PC-9 (cell line): ENCODE data around the gene CD2AP. TPM values are rescaled to one million over a fixed set of nuclear protein-coding genes. Genes with fewer than 3 reads are reported as not detected.

ENCODE experiments used
- BruUV-seq: library from RNA; stranded (reverse); fragments of 400-500 nt; replicated peaks from 2 replicates; lab custom pipeline; 2021; lab: Mats Ljungman, UMichigan
- CTCF ChIA-PET: fragments of 300-600 bp; sonication (Branson Sonifier 250); formaldehyde crosslinking; loops from one replicate; lab custom pipeline; 2022; ENCODE audit warnings: antibody characterized with exemption; lab: Charles Lee
- POLR2A ChIA-PET: fragments of 300-600 bp; sonication (Branson Sonifier 250); formaldehyde crosslinking; loops from one replicate; lab custom pipeline; 2022; ENCODE audit warnings: antibody characterized with exemption; ENCODE audit not compliant: unreplicated experiment; lab: Charles Lee
- DNase-seq, 2 experiments: peaks; one replicate each; pipeline versions ENCODE4 v3.0.0 to v3.0.0-alpha.2; 2015 to 2022; ENCODE audit warnings: mixed read lengths in 1 of 2
- H2AFZ ChIP-seq: fragments of 200-600 bp; sonication (generic); 2 replicates; pipeline ENCODE4 v1.8.1; 2017; ENCODE audit warnings: antibody characterized with exemption
- H3F3A ChIP-seq: fragments of 200-600 bp; sonication (generic); 2 replicates; pipeline ENCODE4 v1.8.1; 2017; ENCODE audit warnings: antibody characterized with exemption, mild to moderate bottlenecking, low read depth; ENCODE audit not compliant: insufficient read depth
- H3K27ac ChIP-seq: fragments of 200-600 bp; sonication (generic); 2 replicates; pipeline ENCODE4 v1.6.1; 2016; ENCODE audit warnings: mixed run types
- H3K27me3 ChIP-seq: fragments of 200-600 bp; sonication (generic); 2 replicates; pipeline ENCODE4 v1.6.1; 2016; ENCODE audit warnings: low read depth, mixed run types; ENCODE audit not compliant: insufficient read depth
- H3K36me3 ChIP-seq: fragments of 200-600 bp; sonication (generic); 2 replicates; pipeline ENCODE4 v1.6.1; 2016; ENCODE audit warnings: low read depth, mixed run types
- H3K4me1 ChIP-seq: fragments of 200-600 bp; sonication (generic); replicated peaks from 2 replicates; pipeline ENCODE4 v1.6.1; 2016; ENCODE audit warnings: mixed run types; ENCODE audit not compliant: insufficient read depth
- H3K4me2 ChIP-seq: fragments of 200-600 bp; sonication (generic); 2 replicates; pipeline ENCODE4 v1.6.1; 2017; ENCODE audit warnings: mixed run types
- H3K4me3 ChIP-seq: fragments of 200-600 bp; sonication (generic); 2 replicates; pipeline ENCODE4 v1.6.1; 2016; ENCODE audit warnings: mixed run types
- H3K79me2 ChIP-seq: fragments of 200-600 bp; sonication (generic); 2 replicates; pipeline ENCODE4 v1.6.1; 2017; ENCODE audit warnings: low read depth, mixed run types
- H3K9me2 ChIP-seq: fragments of 200-600 bp; sonication (generic); 2 replicates; pipeline ENCODE4 v1.8.1; 2017; ENCODE audit warnings: mild to moderate bottlenecking; ENCODE audit not compliant: insufficient read depth
- H3K9me3 ChIP-seq: fragments of 200-600 bp; sonication (generic); 2 replicates; pipeline ENCODE4 v1.8.1; 2016; ENCODE audit warnings: low read depth; ENCODE audit not compliant: insufficient read depth
- H4K20me1 ChIP-seq: fragments of 200-600 bp; sonication (generic); 2 replicates; pipeline ENCODE4 v1.8.1; 2017; ENCODE audit not compliant: insufficient read depth
- EZH2 ChIP-seq: fragments of 200-600 bp; sonication (generic); IDR thresholded peaks from 2 replicates; pipeline ENCODE4 v1.8.0; 2017; ENCODE audit warnings: antibody characterized with exemption, low read depth
- intact Hi-C: fragments of 100-400 bp; cut with micrococcal nuclease; formaldehyde crosslinking; loops from one replicate; pipeline ENCODE4 v1.10.0; 2022; ENCODE audit not compliant: unreplicated experiment
- total RNA-seq: library from RNA; stranded (reverse); gene quantifications from 2 replicates; pipeline ENCODE4 v1.2.3, GENCODE V29; 2021
- TF ChIP-seq, protein P1 (sequence below): fragments of 200-600 bp; sonication (generic); conservative IDR thresholded peaks from 2 replicates; pipeline ENCODE4 v1.6.1; 2017; ENCODE audit warnings: mixed run types, antibody characterized with exemption, mild to moderate bottlenecking, moderate library complexity

CD2AP gene
- total RNA-seq, 1 experiment from 2014 or later = 55.5 TPM

DNA sequence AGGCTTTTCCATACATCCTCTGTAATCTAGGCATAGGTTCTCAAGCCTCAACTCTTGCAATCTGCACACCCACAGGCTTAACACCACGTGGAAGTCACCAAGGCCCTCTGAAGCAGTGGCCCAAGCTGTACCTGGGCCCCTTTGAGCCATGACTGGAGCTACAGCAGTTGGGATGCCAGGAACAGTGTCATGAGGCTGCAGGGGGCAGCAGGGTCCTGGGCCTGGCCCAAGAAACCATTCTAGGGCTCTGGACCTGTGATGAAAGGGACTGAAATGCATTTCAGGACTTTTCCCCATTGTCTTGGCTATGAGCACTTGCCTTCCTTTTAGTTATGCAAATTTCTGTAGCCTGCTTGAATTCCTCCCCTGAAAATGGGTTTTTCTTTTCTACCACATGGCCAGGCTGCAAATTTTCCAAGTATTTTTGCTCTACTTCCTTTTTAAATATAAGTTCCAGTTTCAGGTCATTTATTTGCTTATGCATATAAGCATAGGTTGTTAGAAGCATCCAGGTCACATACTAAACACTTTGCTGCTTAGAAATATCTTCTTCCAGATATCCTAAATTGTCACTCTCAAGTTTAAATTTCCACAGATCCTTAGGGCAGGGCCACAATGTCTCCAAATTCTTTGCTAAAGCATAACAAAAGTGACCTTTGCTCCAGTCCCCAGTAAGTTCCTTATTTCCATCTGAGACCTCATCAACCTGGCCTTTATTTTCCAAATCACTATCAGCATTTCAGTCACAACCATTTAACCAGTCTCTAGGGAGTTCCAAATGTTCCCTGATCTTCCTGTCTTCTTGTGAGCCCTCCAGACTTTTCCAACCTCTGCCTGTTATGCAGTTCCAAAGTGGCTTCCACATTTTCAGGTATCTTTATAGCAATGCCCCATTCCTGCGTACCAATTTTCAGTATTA lies 48.6 kb upstream of the CD2AP start:
- DNase-seq = no peak
- Histone ChIP-seq H3K27ac (no peak overlapping the region), H3K9me2 (no peaks in the 10 kb centered on the region), H2AFZ (no peak overlapping the region), H3K27me3 (no peaks in the 10 kb centered on the region), H3K4me3 (no peak overlapping the region), H4K20me1 (no peaks in the 10 kb centered on the region), H3K36me3 (no peaks in the 10 kb centered on the region), H3F3A (no peaks in the 10 kb centered on the region), H3K4me1 (no peaks in the 10 kb centered on the region), H3K9me3 (peaks cover 20% of the 10 kb centered on the region; the same call in 1 of the 2 replicates), H3K79me2 (no peaks in the 10 kb centered on the region), H3K4me2 (no peak overlapping the region)
- BruUV-seq = no TSS peak
- intact Hi-C loops = no loop called here
- ChIA-PET POLR2A (no interaction called here), CTCF (no interaction called here)
- TF ChIP-seq, protein P1, sequence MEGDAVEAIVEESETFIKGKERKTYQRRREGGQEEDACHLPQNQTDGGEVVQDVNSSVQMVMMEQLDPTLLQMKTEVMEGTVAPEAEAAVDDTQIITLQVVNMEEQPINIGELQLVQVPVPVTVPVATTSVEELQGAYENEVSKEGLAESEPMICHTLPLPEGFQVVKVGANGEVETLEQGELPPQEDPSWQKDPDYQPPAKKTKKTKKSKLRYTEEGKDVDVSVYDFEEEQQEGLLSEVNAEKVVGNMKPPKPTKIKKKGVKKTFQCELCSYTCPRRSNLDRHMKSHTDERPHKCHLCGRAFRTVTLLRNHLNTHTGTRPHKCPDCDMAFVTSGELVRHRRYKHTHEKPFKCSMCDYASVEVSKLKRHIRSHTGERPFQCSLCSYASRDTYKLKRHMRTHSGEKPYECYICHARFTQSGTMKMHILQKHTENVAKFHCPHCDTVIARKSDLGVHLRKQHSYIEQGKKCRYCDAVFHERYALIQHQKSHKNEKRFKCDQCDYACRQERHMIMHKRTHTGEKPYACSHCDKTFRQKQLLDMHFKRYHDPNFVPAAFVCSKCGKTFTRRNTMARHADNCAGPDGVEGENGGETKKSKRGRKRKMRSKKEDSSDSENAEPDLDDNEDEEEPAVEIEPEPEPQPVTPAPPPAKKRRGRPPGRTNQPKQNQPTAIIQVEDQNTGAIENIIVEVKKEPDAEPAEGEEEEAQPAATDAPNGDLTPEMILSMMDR = no peak

DNA sequence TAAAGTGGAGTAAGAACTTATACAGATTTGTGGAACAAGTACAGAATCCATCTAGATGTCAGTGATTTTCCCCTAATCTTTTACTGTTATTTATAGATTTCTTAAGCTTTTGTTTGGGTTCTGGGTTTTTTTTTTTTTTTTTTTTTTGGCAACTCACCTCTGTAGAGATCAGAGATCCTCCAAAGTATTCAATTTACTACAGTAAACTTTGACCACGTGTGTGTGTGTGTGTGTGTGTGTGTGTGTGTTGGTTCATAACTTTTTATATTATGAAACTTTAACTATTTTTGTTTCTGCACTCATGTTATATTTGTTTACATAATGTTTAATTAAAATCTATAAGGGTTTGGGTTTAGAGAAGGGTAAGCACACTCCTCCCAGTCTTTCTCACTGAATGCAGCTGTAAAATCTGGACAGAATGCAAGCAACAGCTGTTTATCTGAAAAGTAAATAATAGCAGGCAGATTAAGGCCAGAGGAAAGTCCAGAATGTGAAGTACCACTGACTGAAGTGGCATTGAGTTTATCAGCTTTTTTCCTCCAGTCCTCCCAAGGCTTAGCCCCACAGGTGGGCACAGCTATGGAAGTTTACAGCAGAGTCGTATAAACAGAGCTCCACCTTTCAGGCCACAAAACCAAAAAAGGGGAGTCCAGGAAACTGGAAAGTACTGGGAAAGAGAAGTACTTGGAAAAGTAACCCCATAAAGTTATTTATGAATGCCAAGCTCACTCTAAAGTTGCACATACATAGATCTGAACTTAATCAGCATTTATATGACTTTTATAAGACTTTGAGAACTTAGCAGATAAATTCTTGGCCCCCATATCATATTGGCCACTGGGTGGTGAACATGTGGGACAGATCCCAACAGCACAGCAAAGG lies 43.0 kb upstream of the CD2AP start:
- ChIA-PET CTCF (no interaction called here), POLR2A (interaction anchor here (0.6 kb wide), 1 partner anchor 112 kb away, joined by 3 read pairs; no protein-coding TSS in a partner anchor)

DNA sequence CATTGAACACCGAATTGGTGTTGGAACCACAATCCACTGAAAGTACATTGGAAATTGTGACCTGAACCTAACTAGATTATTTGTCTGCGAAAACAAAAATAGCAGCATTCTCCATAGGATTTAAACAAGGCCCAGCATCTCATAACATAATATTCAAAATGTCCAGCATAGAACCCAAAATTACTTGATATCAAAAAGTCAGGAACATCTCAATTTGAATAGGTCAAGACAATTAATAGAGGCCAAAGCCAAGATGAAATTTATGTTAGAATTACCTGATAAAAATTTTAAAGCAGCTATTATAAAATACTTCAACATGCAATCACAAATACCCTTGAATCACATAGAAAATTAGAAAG lies 42.4 kb upstream of the CD2AP start:
- TF ChIP-seq, protein P1 = no peak
- TF ChIP-seq EZH2 = no peak
- DNase-seq = no peak
- Histone ChIP-seq H3K79me2 (no peaks in the 10 kb centered on the region), H4K20me1 (no peaks in the 10 kb centered on the region), H3F3A (no peaks in the 10 kb centered on the region), H2AFZ (no peak overlapping the region), H3K9me2 (0 out of 2 replicates have a peak, but pooled peaks cover 6% of the 10 kb centered on the region), H3K9me3 (peaks cover 15% of the 10 kb centered on the region; the same call in 1 of the 2 replicates), H3K27me3 (no peaks in the 10 kb centered on the region), H3K4me2 (no peak overlapping the region), H3K36me3 (no peaks in the 10 kb centered on the region), H3K4me1 (no peaks in the 10 kb centered on the region), H3K4me3 (no peak overlapping the region), H3K27ac (no peak overlapping the region)
- ChIA-PET CTCF (no interaction called here), POLR2A (no interaction called here)
- BruUV-seq = no TSS peak
- intact Hi-C loops = no loop called here

More for the DNA sequence above, 43.0 kb upstream of the CD2AP start:
- H3K9me2 ChIP-seq = 0 out of 2 replicates have a peak, but pooled peaks cover 6% of the 10 kb centered on the region
- H3K4me1 ChIP-seq = no peaks in the 10 kb centered on the region
- no peak overlapping the region for H2AFZ ChIP-seq
- H3K27me3 ChIP-seq = no peaks in the 10 kb centered on the region
- no peaks in the 10 kb centered on the region for H3K79me2 ChIP-seq
- intact Hi-C loops = no loop called here
- BruUV-seq = no TSS peak
- H3K9me3 ChIP-seq = peaks cover 15% of the 10 kb centered on the region; the same call in 1 of the 2 replicates
- TF ChIP-seq, protein P1 = no peak
- TF ChIP-seq EZH2 = no peak
- no peak overlapping the region for H3K27ac ChIP-seq
- no peaks in the 10 kb centered on the region for H3K36me3 ChIP-seq
- no peak overlapping the region for H3K4me3 ChIP-seq
- DNase-seq = no peak
- no peaks in the 10 kb centered on the region for H4K20me1 ChIP-seq
- no peaks in the 10 kb centered on the region for H3F3A ChIP-seq
- H3K4me2 ChIP-seq = no peak overlapping the region
